ENCODE results near the gene RNF186.

The RNF186 gene

GRCh38 chr1:19765623-19766022 lies 49.5 kb downstream of the RNF186 start:
- DNase-seq (ENCODE audit: low read depth in 3 of 3, low spot score in 1 of 3): no peak

- no peak for DNase-seq (ENCODE audit: low read depth in 3 of 3, low spot score in 1 of 3)
Observed at GRCh38 chr1:19764848-19765247, 50.2 kb downstream of the RNF186 start.
